SU-DHL-6 (cell line): ENCODE results near the gene PEX12.
A peak's percentile ranks its signal among the peaks of the same experiment; 100 is the strongest.

Experiments
- H2AFZ ChIP-seq: fragments of 200-600 bp; sonication (generic); 2 replicates; pipeline ENCODE4 v1.6.1; 2014; ENCODE audit warnings: low read depth, mild to moderate bottlenecking, moderate library complexity, mixed read lengths, antibody characterized with exemption, low read length; ENCODE audit not compliant: severe bottlenecking
- H3F3A ChIP-seq: fragments of 200-600 bp; shearing (Covaris generic); 2 replicates; pipeline ENCODE4 v1.6.0; 2016; ENCODE audit warnings: antibody characterized with exemption, mild to moderate bottlenecking; ENCODE audit not compliant: insufficient read depth
- H3K27ac ChIP-seq: fragments of 200-600 bp; sonication (generic); 2 replicates; pipeline ENCODE4 v1.5.1; 2016; ENCODE audit warnings: low read depth, mild to moderate bottlenecking, low read length, moderate library complexity, mixed read lengths
- H3K27me3 ChIP-seq: fragments of 200-600 bp; sonication (generic), shearing (Covaris generic); 2 replicates; pipeline ENCODE4 v1.6.0; 2014; ENCODE audit warnings: mild to moderate bottlenecking, low read length
- H3K36me3 ChIP-seq: fragments of 200-600 bp; sonication (generic); 2 replicates; pipeline ENCODE4 v1.6.1; 2014; ENCODE audit warnings: mild to moderate bottlenecking, low read length, mixed read lengths
- H3K4me2 ChIP-seq: fragments of 300-600, 200-600 bp; shearing (Covaris generic), sonication (generic); 2 replicates; pipeline ENCODE4 v1.6.0; 2014; ENCODE audit warnings: low read length, low read depth, mild to moderate bottlenecking; ENCODE audit not compliant: poor library complexity, severe bottlenecking
- H3K4me3 ChIP-seq: fragments of 200-600 bp; sonication (generic); 2 replicates; pipeline ENCODE4 v1.5.1; 2014; ENCODE audit warnings: antibody characterized with exemption, low read length, mild to moderate bottlenecking, mixed read lengths; ENCODE audit not compliant: insufficient read depth, poor library complexity, severe bottlenecking
- H3K79me2 ChIP-seq: fragments of 200-600 bp; sonication (generic); 2 replicates; pipeline ENCODE4 v1.6.1; 2014; ENCODE audit warnings: mild to moderate bottlenecking, low read length, moderate library complexity; ENCODE audit not compliant: insufficient read depth
- H3K9ac ChIP-seq: fragments of 200-600 bp; sonication (generic); 2 replicates; pipeline ENCODE4 v1.7.0; 2014; ENCODE audit warnings: mild to moderate bottlenecking, low read length
- H3K9me2 ChIP-seq: fragments of 200-600 bp; sonication (generic); replicated peaks from 2 replicates; pipeline ENCODE4 v1.6.1; 2014; ENCODE audit warnings: low read length; ENCODE audit not compliant: insufficient read depth
- H3K9me3 ChIP-seq: fragments of 200-600 bp; sonication (generic); 2 replicates; pipeline ENCODE4 v1.6.1; 2014; ENCODE audit warnings: low read length, mixed read lengths; ENCODE audit not compliant: insufficient read depth
- H4K20me1 ChIP-seq: fragments of 200-600 bp; sonication (generic); 2 replicates; pipeline ENCODE4 v1.6.1; 2014; ENCODE audit warnings: low read depth, mild to moderate bottlenecking, antibody characterized with exemption, low read length, moderate library complexity, mixed read lengths
- CTCF ChIP-seq: fragments of 200-600 bp; sonication (generic); IDR thresholded peaks from one replicate; pipeline ENCODE4 v1.5.1; 2017; ENCODE audit warnings: antibody characterized with exemption, mild to moderate bottlenecking, low read length, moderate library complexity; ENCODE audit not compliant: insufficient read depth, poor library complexity, severe bottlenecking
- EZH2phosphoT487 ChIP-seq: fragments of 200-600 bp; sonication (generic), shearing (Covaris generic); conservative IDR thresholded peaks from 2 replicates; pipeline ENCODE4 v1.6.1; 2018; ENCODE audit warnings: mild to moderate bottlenecking, antibody characterized with exemption, low read length, moderate library complexity, mixed read lengths

The PEX12 gene

GRCh38 chr17:35540589-35541404 is 37.6 kb downstream of the PEX12 start:
- H3K4me3 ChIP-seq: no peak overlapping the region
- no peaks in the 10 kb centered on the region for H3F3A ChIP-seq
- H3K36me3 ChIP-seq: no peaks in the 10 kb centered on the region
- H3K79me2 ChIP-seq: no peaks in the 10 kb centered on the region
- TF ChIP-seq EZH2phosphoT487: no peak
- no peak for TF ChIP-seq CTCF
- no peak overlapping the region for H3K9ac ChIP-seq
- H3K4me2 ChIP-seq: peak overlapping the region; percentile 10
- H2AFZ ChIP-seq: no peak overlapping the region
- H3K9me3 ChIP-seq: no peaks in the 10 kb centered on the region
- H3K9me2 ChIP-seq: no peaks in the 10 kb centered on the region
- H4K20me1 ChIP-seq: no peaks in the 10 kb centered on the region
- H3K27ac ChIP-seq: no peak overlapping the region
- H3K27me3 ChIP-seq: no peaks in the 10 kb centered on the region

GRCh38 chr17:35539659-35540026 is 38.7 kb downstream of the PEX12 start:
- Histone ChIP-seq H2AFZ (no peak overlapping the region), H3K4me3 (no peak overlapping the region)

GRCh38 chr17:35537601-35538141 is 40.7 kb downstream of the PEX12 start, which contains the start of gene SLFN12L:
Gene SLFN12L, minus strand, starts transcription at chr17:35537678. Its CDS starts 15,314 bp downstream, at chr17:35522364.
- peaks cover 3% of the 10 kb centered on the region; the same call in 1 of the 2 replicates for H3K27me3 ChIP-seq
- H3K9ac ChIP-seq: no peak within 1 kb of the TSS
- H3F3A ChIP-seq: no peaks in the 10 kb centered on the region
- H3K9me3 ChIP-seq: no peaks in the 10 kb centered on the region
- no peaks in the 10 kb centered on the region for H3K9me2 ChIP-seq
- no peaks in the 10 kb centered on the region for H4K20me1 ChIP-seq
- no peak within 1 kb of the TSS for H2AFZ ChIP-seq
- no peak for TF ChIP-seq EZH2phosphoT487
- TF ChIP-seq CTCF: no peak
- no peaks in the 10 kb centered on the region for H3K36me3 ChIP-seq
- H3K4me3 ChIP-seq: no peak within 1 kb of the TSS
- H3K4me2 ChIP-seq: no peak within 1 kb of the TSS
- no peaks in the 10 kb centered on the region for H3K79me2 ChIP-seq
- no peak within 1 kb of the TSS for H3K27ac ChIP-seq

More at GRCh38 chr17:35539659-35540026, 38.7 kb downstream of the PEX12 start:
- Histone ChIP-seq H3K27ac (no peak overlapping the region), H3K27me3 (peaks cover under 1% of the 10 kb centered on the region; the same call in 1 of the 2 replicates), H3K36me3 (no peaks in the 10 kb centered on the region), H3K9me3 (no peaks in the 10 kb centered on the region), H3K9ac (no peak overlapping the region), H4K20me1 (no peaks in the 10 kb centered on the region), H3K79me2 (no peaks in the 10 kb centered on the region), H3K9me2 (no peaks in the 10 kb centered on the region), H3K4me2 (no peak overlapping the region), H3F3A (no peaks in the 10 kb centered on the region)
- TF ChIP-seq CTCF (no peak), EZH2phosphoT487 (no peak)
